HCT116 (cell line): ENCODE measurements around the gene CTNNA2. TPM values are rescaled to one million over a fixed set of nuclear protein-coding genes. Genes with fewer than 3 reads are reported as not detected.

ENCODE experiments used
- CBX3 ChIP-seq: IDR thresholded peaks from 2 replicates; pipeline ENCODE4 v1.6.1; 2012; ENCODE audit warnings: low read depth
- CTCF ChIP-seq, 3 experiments: fragments of 200-600 bp in 1 of 3; sonication (generic) in 1 of 3; IDR thresholded peaks in 2 of 3; conservative IDR thresholded peaks in 1 of 3; 2 replicates each; pipeline ENCODE4 v1.5.1; 2012 to 2017; ENCODE audit warnings: low read depth in 2 of 3, low read length in 2 of 3, antibody characterized with exemption in 1 of 3, borderline replicate concordance in 1 of 3, control low read depth in 1 of 3, mild to moderate bottlenecking in 1 of 3, mixed read lengths in 1 of 3, mixed run types in 1 of 3, moderate library complexity in 1 of 3; ENCODE audit not compliant: insufficient read depth in 1 of 3
- ELF1 ChIP-seq: IDR thresholded peaks from 2 replicates; pipeline ENCODE4 v1.6.1; 2012; ENCODE audit warnings: low read depth, borderline replicate concordance
- FOSL1 ChIP-seq: IDR thresholded peaks from 2 replicates; pipeline ENCODE4 v1.6.1; 2012; ENCODE audit warnings: low read depth
- JUND ChIP-seq: IDR thresholded peaks from 2 replicates; pipeline ENCODE4 v1.6.1; 2012
- MAX ChIP-seq: IDR thresholded peaks from 2 replicates; pipeline ENCODE4 v1.6.1; 2012
- POLR2AphosphoS5 ChIP-seq: IDR thresholded peaks from 2 replicates; pipeline ENCODE4 v1.6.1; 2011; ENCODE audit warnings: mild to moderate bottlenecking, low read depth, low read length, moderate library complexity
- SIN3A ChIP-seq: IDR thresholded peaks from 2 replicates; pipeline ENCODE4 v1.6.1; 2012; ENCODE audit warnings: low read depth
- SP1 ChIP-seq: IDR thresholded peaks from 2 replicates; pipeline ENCODE4 v1.6.1; 2012; ENCODE audit warnings: low read depth
- YY1 ChIP-seq: IDR thresholded peaks from 2 replicates; pipeline ENCODE4 v1.6.1; 2011; ENCODE audit warnings: low read length, low read depth, moderate library complexity, mild to moderate bottlenecking; ENCODE audit not compliant: insufficient replicate concordance; ENCODE audit errors: extremely low read depth
- total RNA-seq: library from RNA; stranded (reverse); gene quantifications from one replicate; pipeline ENCODE4 v1.2.1, GENCODE V29; 2021; ENCODE audit not compliant: unreplicated experiment
- TF ChIP-seq, protein P1 (sequence below): IDR thresholded peaks from 2 replicates; pipeline ENCODE4 v1.6.1; 2012; ENCODE audit warnings: low read depth

The CTNNA2 gene
- total RNA-seq, 1 experiment from 2014 or later, result not detected

DNA sequence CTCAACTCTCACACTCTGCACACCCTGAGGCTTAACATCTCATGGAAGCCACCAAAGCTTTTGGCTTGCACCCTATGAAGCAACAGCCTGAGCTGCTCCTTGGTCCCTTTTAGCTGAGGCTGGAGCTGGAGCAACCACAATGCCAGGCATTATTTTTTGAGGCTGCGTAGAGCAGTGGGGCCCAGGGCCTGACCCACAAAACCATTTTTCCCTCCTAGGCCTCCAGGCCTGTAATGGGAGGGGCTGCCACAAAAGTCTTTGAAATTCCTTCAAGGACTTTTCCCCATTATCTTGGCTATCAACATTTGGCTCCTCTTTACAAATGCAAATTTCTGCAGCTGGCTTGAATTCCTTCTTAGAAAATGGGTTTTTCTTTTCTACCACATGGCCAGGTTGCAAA, 39.8 kb downstream of the CTNNA2 start (continued):
- TF ChIP-seq, protein P1, sequence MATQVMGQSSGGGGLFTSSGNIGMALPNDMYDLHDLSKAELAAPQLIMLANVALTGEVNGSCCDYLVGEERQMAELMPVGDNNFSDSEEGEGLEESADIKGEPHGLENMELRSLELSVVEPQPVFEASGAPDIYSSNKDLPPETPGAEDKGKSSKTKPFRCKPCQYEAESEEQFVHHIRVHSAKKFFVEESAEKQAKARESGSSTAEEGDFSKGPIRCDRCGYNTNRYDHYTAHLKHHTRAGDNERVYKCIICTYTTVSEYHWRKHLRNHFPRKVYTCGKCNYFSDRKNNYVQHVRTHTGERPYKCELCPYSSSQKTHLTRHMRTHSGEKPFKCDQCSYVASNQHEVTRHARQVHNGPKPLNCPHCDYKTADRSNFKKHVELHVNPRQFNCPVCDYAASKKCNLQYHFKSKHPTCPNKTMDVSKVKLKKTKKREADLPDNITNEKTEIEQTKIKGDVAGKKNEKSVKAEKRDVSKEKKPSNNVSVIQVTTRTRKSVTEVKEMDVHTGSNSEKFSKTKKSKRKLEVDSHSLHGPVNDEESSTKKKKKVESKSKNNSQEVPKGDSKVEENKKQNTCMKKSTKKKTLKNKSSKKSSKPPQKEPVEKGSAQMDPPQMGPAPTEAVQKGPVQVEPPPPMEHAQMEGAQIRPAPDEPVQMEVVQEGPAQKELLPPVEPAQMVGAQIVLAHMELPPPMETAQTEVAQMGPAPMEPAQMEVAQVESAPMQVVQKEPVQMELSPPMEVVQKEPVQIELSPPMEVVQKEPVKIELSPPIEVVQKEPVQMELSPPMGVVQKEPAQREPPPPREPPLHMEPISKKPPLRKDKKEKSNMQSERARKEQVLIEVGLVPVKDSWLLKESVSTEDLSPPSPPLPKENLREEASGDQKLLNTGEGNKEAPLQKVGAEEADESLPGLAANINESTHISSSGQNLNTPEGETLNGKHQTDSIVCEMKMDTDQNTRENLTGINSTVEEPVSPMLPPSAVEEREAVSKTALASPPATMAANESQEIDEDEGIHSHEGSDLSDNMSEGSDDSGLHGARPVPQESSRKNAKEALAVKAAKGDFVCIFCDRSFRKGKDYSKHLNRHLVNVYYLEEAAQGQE, result no peak
- TF ChIP-seq CTCF (IDR thresholded peaks at IDR 0.05 in 2 of 3, conservative IDR thresholded peaks at IDR 0.05 in 1 of 3; ENCODE audit: borderline replicate concordance in 1 of 3, insufficient read depth in 1 of 3, low read depth in 2 of 3, low read length in 2 of 3) (no peak), CBX3 (no peak), POLR2AphosphoS5 (no peak), YY1 (no peak), FOSL1 (no peak), SP1 (no peak), JUND (no peak), ELF1 (no peak), SIN3A (no peak), MAX (no peak)
